ENCODE data around the gene DNTTIP2. TPM values are rescaled to one million over a fixed set of nuclear protein-coding genes. Genes with fewer than 3 reads are reported as not detected.
A peak's percentile ranks its signal among the peaks of the same experiment; 100 is the strongest.

Gene DNTTIP2
- total and polyA plus RNA-seq, 9 of the 15 experiments (the other 6 are each of a cell fraction or from before 2014, with no cell fraction given): 50.4 to 138 (median 97.0) TPM

DNA sequence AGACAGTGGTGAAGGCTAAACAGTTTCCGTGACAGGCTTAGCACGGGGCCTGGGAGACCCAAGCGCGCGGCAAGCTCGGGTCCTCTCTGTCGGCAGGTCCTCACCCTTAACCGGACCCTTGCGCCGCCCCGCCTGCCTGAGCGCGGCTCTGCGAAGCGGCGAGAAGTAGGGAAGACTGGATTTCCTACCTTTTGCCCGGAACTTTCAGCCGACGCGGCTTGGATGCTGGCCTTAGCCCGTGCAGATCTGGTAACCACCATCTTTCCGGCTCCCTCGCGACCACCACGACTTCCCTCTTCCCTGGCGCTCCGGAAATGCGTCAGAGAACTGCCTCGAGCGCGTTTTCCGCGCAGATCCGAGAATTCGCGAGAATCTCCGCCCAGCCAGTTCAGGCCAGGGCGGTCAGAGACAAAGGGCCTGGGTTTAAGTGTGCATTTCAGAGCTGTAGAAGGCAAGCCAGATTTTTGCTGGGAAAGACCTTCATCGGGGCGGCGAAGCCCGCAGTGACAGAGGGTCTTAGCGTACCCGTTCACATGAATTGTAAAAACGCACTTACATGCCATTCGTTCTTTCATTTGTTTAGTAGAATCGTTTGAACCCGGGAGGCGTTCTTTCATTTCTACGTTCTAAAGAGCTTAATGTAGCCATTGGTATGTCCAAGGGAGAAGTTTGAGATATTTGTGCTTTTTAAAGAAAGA lies at the start of gene DNTTIP2 (continued):
- TF ChIP-seq, protein P1, sequence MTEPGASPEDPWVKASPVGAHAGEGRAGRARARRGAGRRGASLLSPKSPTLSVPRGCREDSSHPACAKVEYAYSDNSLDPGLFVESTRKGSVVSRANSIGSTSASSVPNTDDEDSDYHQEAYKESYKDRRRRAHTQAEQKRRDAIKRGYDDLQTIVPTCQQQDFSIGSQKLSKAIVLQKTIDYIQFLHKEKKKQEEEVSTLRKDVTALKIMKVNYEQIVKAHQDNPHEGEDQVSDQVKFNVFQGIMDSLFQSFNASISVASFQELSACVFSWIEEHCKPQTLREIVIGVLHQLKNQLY (CRISPR knock-in tag; conservative IDR thresholded peaks at IDR 0.05): no peak
- TF ChIP-seq ZNF778 (CRISPR knock-in tag; IDR thresholded peaks at IDR 0.05): no peak
- peak; percentile 67 for TF ChIP-seq ETV5 (CRISPR knock-in tag; IDR thresholded peaks at IDR 0.05; ENCODE audit: low read depth)
- no peak for TF ChIP-seq SRSF3 (IDR thresholded peaks at IDR 0.05; ENCODE audit: insufficient read depth, low read length)
- TF ChIP-seq, protein P2, sequence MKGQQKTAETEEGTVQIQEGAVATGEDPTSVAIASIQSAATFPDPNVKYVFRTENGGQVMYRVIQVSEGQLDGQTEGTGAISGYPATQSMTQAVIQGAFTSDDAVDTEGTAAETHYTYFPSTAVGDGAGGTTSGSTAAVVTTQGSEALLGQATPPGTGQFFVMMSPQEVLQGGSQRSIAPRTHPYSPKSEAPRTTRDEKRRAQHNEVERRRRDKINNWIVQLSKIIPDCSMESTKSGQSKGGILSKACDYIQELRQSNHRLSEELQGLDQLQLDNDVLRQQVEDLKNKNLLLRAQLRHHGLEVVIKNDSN (CRISPR knock-in tag; IDR thresholded peaks at IDR 0.05): no peak
- no peak for TF ChIP-seq NFATC3 (IDR thresholded peaks at IDR 0.05)
- TF ChIP-seq, protein P3, sequence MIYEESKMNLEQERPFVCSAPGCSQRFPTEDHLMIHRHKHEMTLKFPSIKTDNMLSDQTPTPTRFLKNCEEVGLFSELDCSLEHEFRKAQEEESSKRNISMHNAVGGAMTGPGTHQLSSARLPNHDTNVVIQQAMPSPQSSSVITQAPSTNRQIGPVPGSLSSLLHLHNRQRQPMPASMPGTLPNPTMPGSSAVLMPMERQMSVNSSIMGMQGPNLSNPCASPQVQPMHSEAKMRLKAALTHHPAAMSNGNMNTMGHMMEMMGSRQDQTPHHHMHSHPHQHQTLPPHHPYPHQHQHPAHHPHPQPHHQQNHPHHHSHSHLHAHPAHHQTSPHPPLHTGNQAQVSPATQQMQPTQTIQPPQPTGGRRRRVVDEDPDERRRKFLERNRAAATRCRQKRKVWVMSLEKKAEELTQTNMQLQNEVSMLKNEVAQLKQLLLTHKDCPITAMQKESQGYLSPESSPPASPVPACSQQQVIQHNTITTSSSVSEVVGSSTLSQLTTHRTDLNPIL (CRISPR knock-in tag; IDR thresholded peaks at IDR 0.05): no peak
- peak; percentile 46; the same call in 1 of the 2 replicates for TF ChIP-seq ZKSCAN1 (IDR thresholded peaks at IDR 0.05; ENCODE audit: low read depth, low read length)
- peak; percentile 7; the same call in 1 of the 2 replicates for TF ChIP-seq EP300 (IDR thresholded peaks at IDR 0.05; ENCODE audit: low read length)
- no peak for TF ChIP-seq ZNF79 (CRISPR knock-in tag; IDR thresholded peaks at IDR 0.05; ENCODE audit: low read depth)
- peak in 1 of 2 experiments; percentile 27; a peak in 1 of 4 replicates for TF ChIP-seq TBL1XR1 (IDR thresholded peaks at IDR 0.05; ENCODE audit: low read length in 2 of 2)
- peak in 1 of 2 experiments; percentile 43; a peak in 1 of 4 replicates for TF ChIP-seq TEAD1 (CRISPR knock-in tag; IDR thresholded peaks at IDR 0.05)
- TF ChIP-seq HCFC1 (IDR thresholded peaks at IDR 0.05; ENCODE audit: low read depth, low read length): peak; percentile 84
- TF ChIP-seq, protein P4, sequence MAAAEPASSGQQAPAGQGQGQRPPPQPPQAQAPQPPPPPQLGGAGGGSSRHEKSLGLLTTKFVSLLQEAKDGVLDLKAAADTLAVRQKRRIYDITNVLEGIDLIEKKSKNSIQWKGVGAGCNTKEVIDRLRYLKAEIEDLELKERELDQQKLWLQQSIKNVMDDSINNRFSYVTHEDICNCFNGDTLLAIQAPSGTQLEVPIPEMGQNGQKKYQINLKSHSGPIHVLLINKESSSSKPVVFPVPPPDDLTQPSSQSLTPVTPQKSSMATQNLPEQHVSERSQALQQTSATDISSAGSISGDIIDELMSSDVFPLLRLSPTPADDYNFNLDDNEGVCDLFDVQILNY (CRISPR knock-in tag; IDR thresholded peaks at IDR 0.05): peak; percentile 17; the same call in 1 of the 2 replicates
- TF ChIP-seq POLR2G (IDR thresholded peaks at IDR 0.05; ENCODE audit: low read depth, low read length): peak; percentile 96
- peak; percentile 52 for TF ChIP-seq RB1 (IDR thresholded peaks at IDR 0.05; ENCODE audit: low read depth)
- TF ChIP-seq FOXK1 (CRISPR knock-in tag; IDR thresholded peaks at IDR 0.05; ENCODE audit: borderline replicate concordance): 0 out of 2 replicates have a peak, but pooled peaks have one; percentile 55
- peak; percentile 32; the same call in 1 of the 2 replicates for TF ChIP-seq STAT5A (IDR thresholded peaks at IDR 0.05; ENCODE audit: borderline replicate concordance, low read length)
- TF ChIP-seq, protein P5, sequence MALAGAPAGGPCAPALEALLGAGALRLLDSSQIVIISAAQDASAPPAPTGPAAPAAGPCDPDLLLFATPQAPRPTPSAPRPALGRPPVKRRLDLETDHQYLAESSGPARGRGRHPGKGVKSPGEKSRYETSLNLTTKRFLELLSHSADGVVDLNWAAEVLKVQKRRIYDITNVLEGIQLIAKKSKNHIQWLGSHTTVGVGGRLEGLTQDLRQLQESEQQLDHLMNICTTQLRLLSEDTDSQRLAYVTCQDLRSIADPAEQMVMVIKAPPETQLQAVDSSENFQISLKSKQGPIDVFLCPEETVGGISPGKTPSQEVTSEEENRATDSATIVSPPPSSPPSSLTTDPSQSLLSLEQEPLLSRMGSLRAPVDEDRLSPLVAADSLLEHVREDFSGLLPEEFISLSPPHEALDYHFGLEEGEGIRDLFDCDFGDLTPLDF (CRISPR knock-in tag; IDR thresholded peaks at IDR 0.05): peak; percentile 49; the same call in 1 of the 2 replicates

Measured in K562 (cell line).